ENCODE measurements around the gene ZSCAN26.

The ZSCAN26 gene

GRCh38 chr6:28245206-28245941, 21.6 kb upstream of the ZSCAN26 start:
- no peak for TF ChIP-seq CTCF (IDR thresholded peaks at IDR 0.05)
- no peak for DNase-seq (ENCODE audit: low spot score)
- Histone ChIP-seq H3K27ac (no peak overlapping the region), H3K4me3 (no peak overlapping the region)

- DNase-seq (ENCODE audit: low spot score): no peak
- H3K4me3 ChIP-seq: no peak overlapping the region
- H3K27ac ChIP-seq: no peak overlapping the region
- TF ChIP-seq CTCF (IDR thresholded peaks at IDR 0.05): no peak
Measured at GRCh38 chr6:28248916-28249315, 18.0 kb upstream of the ZSCAN26 start.

- TF ChIP-seq CTCF (IDR thresholded peaks at IDR 0.05): no peak
- peak overlapping the region; percentile 85 for H3K4me3 ChIP-seq
- DNase-seq (ENCODE audit: low spot score): no peak
- no peak overlapping the region for H3K27ac ChIP-seq
Measured at GRCh38 chr6:28250747-28251146, 16.2 kb upstream of the ZSCAN26 start.

- no peak for TF ChIP-seq CTCF (IDR thresholded peaks at IDR 0.05)
- H3K4me3 ChIP-seq: peak overlapping the region; percentile 85
- peak overlapping the region; percentile 18 to 63 for H3K27ac ChIP-seq
- DNase-seq (ENCODE audit: low spot score): no peak
Measured at GRCh38 chr6:28251661-28252008, 15.3 kb upstream of the ZSCAN26 start.

- Histone ChIP-seq H3K27ac (peak within 1 kb of the TSS; percentile 18 to 63), H3K4me3 (peak within 1 kb of the TSS; percentile 85)
- TF ChIP-seq CTCF (IDR thresholded peaks at IDR 0.05): no peak
- DNase-seq (ENCODE audit: low spot score): no peak
Measured at GRCh38 chr6:28252009-28252975, 14.7 kb upstream of the ZSCAN26 start, which contains the start of gene ZKSCAN4. Gene ZKSCAN4, minus strand, starts transcription at chr6:28252269. Its CDS starts 289 bp downstream, at chr6:28251980.

- no peak for DNase-seq (ENCODE audit: low spot score)
- H3K4me3 ChIP-seq: no peak overlapping the region
- TF ChIP-seq CTCF (IDR thresholded peaks at IDR 0.05): no peak
- peak overlapping the region in 1 of 2 donors; percentile 48 for H3K27ac ChIP-seq
Measured at GRCh38 chr6:28254121-28254519, 12.8 kb upstream of the ZSCAN26 start.

Data from coronary artery (tissue), 2 donors.